ENCODE results near the gene IL19.
A peak's percentile ranks its signal among the peaks of the same experiment; 100 is the strongest.
"Not testable (repeated sequence)": the region's sequence is repeated elsewhere in the genome, so short reads cannot be mapped to it uniquely, and the experiment has no call there.

IL19 gene

DNA sequence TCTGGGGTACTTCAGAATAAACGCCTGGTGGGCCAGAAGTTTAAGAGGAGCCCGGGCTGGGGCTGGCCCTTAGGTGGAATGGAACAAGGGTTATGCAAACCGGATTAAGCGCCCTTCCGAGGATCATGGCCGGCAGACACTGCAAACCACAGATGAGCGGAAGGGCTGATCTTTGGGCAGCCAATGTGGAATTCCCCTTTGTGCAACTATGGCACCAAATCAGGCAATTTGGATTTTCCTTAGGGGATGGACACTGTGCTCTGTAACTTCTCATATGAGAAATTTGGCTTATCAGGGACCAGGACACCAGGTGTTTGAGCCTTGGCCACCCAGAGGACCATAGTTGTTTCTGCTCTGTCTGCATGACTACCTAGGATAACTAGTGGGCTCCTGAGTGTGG, 7.5 kb downstream of the IL19 start:
- DNase-seq = no peak

DNA sequence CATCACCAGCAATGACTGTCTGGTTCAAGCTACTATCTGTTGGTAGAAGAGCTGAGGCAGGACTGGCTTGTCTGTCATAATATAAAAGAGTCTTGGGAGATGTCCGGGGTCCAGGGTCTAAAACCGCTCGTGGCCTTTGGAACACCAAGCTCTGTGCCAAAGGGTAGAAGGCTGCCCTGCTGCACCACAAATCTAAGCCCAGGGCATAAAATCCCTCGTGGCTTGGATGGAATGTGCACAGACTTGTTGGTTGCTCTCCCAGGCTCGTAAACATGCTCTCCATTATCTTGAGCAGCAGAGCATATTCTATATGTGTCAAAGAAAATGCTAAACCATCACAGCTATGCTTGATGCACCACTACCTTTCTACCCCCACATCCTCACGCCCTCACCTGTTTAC, 8.3 kb downstream of the IL19 start:
- not testable (repeated sequence) for DNase-seq

DNA sequence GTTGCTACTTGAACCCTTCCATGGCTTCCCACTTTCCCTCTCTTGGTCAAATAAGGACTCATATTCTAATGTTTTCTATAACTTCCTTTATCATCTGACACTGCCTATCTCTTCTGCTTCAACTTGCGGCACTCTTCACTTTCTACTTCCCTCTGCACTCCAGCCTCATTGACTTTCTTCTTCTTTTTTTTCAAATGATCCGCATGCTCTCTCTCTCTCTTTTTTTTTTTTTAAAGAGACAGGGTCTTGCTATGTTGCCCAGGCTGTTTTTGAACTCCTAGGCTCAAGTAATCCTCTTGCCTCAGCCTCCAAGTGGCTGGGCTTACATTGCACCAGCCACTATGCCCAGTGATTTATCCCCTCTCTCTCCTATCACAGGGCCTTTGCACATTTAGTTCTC, 9.1 kb downstream of the IL19 start:
- DNase-seq = no peak

DNA sequence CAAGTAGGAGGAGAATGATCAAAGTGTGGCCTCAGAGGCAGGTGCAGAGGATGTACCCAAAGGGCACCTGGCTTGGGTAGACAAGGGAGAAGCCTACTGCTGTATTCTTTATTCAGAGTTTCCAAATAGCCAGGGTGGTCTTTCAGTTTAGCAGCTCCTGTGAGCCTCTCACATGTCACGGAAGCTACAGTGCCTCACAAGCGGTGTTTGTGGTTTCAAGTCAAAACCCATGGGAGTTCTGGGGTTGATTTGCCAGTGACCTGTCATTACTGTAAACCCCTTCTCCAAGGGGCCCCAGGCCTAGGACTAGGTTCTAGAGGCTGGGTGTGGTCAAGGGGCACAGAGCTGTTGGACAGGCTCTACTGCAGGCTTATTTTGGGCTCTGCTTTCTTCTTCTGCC, 11.9 kb downstream of the IL19 start:
- DNase-seq = no peak

DNA sequence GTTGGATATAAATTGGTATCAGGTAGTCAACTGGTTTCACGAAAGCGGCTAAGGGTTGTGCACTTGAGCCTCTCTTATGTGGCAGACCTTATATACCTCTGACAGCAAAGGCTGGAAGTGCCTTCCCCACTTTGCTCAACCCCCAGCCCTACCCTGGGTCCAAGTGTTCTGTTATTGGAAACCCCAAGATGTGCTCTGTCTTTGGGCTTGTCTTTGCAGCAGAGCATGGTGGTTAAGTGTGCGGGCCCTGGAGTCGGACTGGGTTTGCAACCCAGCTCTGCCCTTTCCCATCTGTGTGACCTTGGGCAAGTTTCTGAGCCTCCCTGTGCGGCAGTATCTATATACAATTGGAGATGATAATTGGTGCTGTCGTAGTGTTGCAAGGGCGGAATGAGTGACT, 12.9 kb downstream of the IL19 start:
- DNase-seq = no peak

DNA sequence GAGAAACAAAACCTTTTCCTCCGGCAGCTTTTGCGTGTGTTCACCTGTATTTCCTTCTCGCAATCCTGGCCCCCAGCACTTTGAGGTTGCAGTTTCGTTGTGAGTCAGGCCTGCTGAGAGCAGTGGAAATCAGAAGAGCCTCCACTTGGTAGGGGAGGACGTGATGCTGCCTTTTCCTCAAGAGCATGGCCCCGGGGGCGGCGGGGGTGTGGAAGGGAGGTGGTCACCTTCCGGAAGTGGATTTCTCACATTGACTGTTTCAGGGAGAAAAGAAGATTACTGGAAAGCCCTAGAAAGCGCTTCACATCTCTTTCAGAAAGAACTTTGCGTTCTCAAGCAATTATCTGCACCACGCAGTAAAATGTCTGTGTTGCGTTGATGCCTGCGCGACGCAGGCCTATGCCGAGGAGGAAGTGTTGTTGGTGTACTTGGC, 13.9 kb downstream of the IL19 start:
- DNase-seq = peak; percentile 34

DNA sequence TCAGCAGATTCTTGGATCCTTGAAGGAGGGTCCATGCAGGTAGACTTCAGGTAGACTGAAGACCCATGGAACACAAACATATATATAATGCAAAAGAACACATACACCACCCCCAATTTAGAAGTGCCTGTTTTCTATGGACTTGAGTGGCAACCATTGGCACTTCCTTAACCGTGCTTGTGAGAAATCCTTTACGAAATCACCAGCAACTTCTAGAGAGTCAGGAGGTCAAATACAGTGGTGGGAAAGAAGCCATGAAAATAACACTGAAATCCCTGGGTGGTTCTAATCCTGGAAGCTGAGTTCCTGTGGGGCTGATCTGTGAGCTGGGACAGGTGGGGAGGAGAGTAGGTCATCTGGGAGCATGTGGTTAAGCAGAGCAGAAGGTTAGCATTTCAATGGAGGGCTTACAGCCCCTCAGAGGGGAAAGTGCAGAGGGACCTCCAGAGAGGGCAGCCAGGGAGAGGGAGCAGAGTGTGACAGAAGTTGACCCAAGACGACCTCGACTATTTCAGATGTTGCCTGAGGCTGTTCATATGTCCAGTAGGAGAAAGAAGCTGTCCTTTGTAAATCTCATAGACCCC, 14.7 kb downstream of the IL19 start:
- DNase-seq = no peak

DNA sequence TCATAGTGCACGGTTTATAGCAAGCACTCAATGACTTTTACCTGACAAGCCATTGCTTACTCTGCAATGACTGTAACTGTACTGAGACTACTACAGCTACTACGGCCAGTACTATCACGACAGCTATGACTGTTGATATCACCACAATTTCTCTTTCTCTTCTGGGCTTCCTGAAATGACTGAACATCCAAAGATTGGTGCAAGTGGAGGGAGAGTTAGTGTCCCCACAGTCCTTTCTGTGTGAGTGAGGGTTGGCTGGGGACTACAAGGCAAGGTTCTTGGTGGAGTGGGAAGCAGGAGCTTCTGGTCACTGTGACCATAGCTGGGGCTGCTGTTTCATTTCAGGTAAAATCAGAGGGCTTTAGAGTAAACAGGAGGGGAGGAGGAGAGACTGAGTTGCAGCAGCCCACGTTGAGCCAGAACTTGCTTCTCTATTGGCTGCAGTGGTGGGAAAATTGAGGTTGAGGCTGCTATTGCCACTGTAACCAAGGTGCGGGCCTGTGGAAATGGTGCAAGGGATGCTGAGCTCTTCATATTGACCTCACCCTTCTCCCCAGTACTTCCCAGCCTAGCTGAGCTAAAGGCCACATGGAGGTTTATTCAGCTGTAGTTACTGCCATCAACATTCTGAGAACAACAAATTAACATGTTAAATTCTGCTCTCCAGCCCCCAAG, 15.8 kb downstream of the IL19 start:
- no peak for DNase-seq

DNA sequence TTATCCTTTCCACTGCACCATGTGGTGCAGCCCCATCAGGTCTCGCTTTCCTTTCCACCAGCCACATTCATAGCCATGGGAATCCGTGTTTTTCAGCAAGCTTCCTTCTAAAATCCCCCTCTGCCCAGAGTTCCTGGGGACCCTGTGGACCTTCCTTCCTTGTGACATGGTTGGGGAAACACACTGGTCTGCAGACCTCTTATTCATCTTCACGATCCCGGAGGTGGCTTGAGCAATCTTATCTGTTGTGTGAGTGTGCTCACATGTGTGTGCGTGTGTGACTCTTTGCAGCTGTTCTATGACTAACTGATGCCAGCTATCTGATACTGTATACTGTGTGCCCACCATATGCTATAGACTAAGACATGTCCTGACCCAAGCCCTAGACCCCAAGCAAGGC, 17.3 kb downstream of the IL19 start:
- no peak for DNase-seq

DNA sequence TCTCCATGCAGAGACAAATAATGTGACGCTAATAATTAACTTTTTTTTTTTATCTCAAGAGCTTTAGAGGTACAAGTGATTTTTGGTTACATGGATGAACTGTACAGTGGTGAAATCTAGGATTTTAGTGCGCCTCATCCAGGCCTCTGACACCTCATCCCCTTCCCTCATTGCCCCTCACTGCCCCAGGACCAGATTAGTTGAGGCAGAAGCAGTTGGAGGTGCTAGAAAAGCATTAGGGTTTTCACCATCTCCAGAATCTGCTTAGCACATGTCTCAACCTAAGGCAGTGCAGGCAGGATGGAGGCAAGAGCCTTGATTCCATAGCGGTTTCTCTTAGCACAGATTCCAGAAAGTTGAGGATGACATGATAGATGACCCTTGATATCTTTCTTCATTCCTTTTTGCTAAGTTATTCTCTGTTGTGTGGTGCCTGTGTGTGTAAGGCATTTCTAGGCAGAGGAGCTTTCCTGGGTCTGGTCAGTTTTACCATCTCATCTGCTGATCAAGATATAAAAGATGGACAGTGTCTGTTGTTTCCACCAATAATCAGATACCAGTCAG, 18.0 kb downstream of the IL19 start:
- no peak for DNase-seq

DNA sequence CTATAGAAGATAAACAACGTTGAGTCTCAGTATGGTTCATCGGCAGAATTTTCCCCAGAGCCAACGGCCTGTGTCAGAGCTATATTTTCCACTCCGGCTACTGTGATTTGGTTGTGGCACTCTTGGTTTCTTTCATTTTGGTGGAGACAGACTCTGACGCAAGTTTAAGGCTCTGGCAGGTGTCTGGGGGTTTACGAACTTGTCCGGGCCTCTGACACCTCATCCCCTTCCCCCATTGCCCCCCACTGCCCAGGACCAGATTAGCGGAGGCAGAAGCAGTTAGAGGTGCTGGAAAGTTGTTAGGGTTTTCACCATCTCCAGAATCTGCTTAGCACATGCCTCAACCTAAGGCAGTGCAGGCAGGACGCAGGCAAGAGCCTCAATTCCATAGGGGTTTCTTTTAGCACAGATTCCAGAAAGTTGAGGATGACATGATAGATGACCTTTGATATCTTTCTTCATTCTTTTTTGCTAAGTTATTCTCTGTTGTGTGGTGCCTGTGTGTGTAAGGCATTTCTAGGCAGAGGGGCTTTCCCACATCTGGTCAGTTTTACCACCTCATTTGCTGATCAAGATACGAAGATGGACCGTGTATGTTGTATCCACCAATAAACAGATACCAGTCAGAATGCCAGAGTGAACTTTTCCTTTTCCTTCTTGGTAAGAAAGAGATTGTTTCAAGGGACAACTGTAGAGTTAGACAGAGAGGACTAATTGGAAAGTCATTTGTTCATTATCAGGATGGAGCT, 20.1 kb downstream of the IL19 start:
- no peak for DNase-seq

DNA sequence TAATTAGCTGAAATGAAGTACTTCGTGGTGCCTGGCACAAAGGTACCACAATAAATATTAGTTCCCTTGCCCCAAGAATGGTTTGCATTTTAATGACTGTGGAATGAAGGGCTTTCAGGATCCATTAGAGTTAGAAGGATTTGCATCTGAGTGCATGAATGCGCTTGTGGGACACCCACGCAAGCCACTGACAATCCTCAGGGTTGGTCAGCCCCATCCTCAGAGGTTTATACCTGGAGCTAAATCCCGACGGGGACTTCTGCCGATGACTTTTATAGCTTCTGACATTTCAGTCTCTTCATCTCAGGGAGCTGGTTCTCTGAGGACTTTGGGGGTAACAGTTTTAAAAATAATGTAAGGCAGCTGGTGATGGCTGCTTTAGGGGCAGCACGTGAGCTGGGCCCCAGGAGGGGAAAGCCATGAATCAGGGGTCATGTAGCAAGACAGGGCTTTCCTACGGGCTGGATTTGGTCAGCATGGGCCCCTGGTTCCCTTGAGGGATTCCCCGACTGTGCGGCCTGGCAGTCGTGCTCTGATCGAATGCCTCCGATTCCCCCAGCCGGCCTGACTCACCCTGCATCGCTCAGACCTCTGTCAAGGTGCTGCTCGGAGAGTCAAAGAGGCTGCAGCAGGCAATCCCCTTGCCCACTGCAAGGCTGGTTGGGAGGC, 22.5 kb downstream of the IL19 start:
- no peak for DNase-seq

DNA sequence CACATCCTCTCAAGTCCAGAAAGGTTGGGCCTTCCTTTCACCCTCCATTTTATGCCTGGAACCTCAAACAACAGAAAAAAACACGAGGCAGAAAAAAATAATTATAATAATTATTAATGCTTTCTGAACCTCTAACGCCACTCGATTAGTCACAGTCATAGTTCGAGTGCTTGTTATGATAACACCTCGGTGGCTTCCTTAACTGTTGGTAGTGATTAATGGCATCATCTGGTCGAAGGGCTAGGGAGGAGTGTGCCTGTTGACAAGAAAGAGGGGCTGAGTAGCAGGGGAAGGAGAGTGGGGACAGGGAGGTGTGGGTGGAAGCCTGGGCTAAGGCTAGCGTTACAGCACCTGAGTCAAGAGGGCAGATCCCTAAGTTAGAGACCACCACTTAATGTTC, 23.0 kb downstream of the IL19 start:
- DNase-seq = no peak

DNA sequence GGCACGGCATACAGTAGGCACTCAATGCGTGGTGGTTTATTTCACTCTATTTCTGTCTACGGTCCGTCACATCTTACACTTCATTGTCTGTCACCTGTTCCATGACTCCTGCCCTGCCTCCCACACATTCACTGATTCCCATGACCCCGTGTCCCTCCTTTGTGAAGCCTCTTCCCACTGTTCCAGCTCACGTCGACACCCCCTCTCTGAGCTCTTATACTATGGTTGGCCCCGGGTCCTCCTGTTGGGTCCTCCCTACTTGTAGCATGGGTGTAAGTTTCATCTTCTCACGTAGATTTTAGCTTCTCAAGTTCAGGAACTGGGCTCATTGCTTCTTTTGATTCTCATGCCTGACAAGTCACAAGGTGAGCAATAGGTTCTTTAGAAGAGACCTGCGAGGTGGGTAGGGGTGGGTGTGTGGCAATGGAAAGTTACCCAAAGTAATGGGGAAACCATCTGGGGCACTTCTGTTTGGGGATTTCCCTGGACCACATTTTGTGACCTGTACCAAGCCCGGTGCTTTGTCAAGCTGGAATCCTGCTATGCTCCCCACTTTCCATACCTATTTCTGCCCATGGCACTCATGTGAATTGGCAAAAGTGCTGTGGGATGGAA, 23.8 kb downstream of the IL19 start:
- no peak for DNase-seq

DNA sequence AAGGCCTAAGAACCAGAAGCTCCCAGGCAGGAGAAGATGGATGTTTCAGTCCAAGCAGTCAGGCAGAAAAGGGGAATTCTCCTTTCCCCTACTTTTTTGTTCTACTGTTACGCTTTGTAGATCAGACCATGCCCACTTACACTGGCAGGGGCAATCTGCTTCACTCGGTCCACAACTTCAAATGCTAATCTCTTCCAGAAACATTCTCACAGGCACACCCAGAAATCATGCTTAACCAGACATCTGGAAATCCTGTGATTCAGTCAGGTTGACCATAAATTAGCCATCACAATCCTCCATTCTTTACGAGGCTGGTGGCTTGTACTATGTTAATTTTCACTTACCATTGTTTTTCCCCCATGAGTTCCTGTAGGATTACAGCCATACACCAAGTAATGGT, 25.5 kb downstream of the IL19 start:
- no peak for DNase-seq

DNA sequence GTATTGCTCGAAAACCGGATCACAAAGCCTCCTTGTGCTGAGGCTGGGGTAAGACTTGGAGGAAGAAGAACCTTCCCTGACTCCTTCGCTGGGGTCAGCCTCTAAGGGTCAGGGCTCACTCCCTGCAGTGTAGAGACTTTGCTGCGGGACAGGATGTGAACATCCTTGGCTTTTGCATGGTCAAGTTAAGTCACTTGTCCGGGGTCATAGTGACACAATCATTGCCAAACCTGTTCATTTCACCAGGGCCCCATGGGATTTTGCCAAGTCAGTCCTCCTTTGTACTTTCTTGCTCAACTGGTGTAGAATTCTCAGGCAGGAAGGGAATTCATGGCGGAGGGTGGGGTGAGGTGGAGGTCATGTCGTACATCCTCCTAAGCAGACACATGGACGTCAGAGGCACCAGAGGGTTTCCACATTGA, 26.4 kb downstream of the IL19 start:
- no peak for DNase-seq

DNA sequence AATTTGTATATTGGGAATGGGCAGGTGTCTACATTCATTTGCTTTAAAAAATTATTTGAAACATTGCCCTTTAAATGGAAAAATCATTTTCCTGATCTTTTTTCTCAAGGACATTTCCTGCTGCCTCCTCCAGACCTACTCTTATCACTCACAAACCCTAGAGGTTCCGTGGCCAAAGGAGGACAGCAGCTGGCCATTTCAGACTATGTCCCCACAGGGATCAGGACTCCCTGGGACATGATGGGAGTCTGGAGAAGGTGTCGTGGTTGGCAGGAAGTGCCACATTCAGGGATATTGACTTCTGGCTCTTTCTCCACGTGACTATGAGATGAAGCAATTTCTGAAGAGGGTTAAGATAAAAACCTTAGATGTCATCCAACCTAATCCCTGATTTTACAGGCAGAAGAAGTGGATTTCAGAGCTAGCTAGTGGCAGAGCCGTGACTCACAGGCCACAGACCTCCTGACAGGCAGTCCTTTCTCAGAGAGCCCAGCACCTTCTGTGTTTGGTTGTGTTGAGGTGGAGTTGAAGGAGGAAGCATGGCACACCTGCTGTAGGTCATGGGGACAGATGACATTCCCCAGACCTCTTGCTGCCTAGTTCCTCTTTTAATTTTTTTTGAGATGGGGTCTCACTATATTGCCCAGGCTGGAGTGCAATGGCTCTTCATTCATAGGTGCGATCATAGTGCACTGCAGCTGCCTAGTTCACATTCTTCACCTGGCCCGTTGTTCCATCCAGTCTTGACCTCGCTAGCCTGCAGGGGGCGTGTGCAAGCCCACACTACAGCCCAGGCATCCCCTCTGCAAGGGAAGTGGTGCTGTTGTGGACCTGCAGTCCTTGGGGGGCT, 27.2 kb downstream of the IL19 start:
- peak; percentile 27 for DNase-seq

DNA sequence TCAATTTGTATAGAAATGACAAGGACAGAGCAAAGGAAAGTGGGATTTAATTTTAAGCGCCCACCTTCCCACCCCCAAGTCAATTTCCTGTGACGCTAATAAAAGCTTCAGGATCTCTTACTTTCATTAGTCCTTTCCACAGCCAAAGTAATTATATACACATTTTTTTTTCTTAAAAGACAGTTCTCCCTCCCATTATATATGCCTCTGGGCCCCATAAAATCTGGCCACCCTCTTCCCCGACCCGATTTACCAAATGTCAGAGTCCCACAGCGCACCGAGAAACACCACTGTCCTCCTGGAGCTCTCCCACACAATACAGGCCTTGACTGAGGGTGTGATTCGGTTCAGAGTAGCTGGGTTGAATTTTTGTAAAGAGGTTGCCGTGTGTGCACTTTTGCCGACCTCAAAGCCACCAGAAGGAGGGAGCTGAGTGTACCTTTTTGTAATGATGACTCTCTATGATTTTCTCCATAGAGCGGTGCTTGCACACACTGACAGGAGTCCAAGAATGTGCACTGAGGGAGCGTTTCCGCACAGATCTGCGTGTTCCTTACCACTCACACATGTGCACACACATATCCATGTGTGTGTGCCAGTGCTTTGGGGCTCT, 27.9 kb downstream of the IL19 start:
- DNase-seq = no peak

DNA sequence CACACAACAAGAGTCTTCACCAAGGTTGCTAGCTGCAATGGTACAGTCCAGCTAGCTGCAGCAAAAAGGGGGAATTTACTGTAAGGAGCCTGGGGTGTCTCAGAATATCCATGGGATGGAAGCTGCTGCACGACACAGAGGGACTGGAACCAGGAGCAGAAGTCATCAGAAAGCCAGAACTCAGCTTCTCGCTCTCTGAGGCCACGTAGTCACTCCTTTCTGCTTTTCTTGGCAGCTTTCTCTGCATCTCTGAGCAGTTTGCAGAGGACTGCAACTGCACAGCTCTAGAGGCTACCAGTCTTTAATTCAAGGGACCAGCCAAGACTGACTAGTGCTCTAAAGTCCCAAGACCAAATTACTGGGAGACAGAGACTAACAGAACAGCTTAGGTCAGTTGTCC, 28.7 kb downstream of the IL19 start:
- no peak for DNase-seq

DNA sequence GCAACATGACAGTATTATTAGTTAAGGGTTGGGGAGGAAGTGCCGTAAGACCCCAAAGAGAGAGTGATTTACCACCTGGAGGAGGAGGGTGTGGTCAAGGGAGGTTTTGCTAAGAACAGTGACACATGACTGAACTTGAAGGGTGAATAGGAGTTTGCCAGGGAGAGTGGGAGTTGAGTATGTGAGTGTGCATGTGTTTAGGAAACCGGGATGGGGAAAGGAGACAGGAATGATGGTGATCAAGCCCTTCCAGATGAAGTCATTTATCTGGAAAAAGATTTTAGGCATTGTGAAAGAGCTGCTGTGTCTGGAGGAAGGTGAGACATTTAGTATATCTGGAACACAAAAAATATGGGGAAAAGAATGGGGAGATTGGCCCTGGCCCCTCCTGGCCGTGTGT, 29.8 kb downstream of the IL19 start:
- DNase-seq = no peak

DNA sequence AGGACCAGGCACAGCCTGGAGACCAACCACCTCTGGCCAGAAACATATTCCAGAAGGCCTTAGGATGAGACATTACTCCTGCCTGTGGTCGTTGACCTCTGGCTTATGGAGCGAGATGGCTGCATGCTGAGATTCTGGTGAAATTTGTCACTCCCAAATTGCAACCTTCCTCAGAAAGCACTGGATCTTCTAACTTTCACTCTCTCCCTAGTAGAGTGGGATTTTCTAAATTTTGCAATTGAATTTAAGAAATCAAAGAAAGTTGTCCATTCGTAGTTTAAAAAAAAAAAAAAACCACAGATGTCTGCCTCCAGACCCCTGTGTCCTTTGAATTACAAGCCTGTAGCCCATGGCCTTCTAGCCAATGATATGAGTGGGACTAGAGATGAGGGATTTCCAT, 30.3 kb downstream of the IL19 start:
- no peak for DNase-seq

DNA sequence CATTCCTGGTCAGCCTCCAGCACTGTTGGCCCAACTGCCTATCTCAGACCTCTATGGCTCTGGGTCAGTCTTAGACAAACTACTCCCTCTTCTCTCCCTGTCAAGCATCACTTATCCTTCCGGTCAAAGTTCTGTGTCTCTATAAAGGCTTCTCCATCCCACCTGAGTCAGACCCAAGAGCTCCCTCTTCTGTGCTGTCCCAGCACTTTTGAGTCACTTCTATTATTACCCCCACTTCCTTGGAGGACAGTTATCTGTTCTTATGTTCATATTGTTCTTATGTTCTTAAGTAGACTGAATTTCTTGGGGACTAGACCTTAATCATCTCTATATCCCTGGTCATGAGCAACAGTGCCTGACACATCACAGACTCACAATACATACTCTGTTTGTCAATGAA, 30.9 kb downstream of the IL19 start:
- no peak for DNase-seq

Measured in activated gamma-delta T cell treated with Interleukin-2 at 50 U/mL for 16 hours (primary cell).